Lung (tissue), 5 donors: Measurements from ENCODE around the gene ZEB2. TPM values are rescaled to one million over a fixed set of nuclear protein-coding genes. Genes with fewer than 3 reads are reported as not detected.

ENCODE experiments used
- polyA plus RNA-seq, 2 donors: library from polyadenylated mRNA; stranded (reverse); fragments of 200-250 nt; gene quantifications; one replicate each; pipeline ENCODE4 v1.2.1, GENCODE V29; 2013
- small RNA-seq: library from RNA; depleted of rRNA; stranded (forward); fragments of <200 nt; gene quantifications from one replicate; pipeline ENCODE3, GENCODE V24; 2014; ENCODE audit warnings: low replicate concordance
- total RNA-seq, 2 donors: library from RNA; depleted of rRNA in 1 of 2; stranded (reverse); fragments of >200 nt in 1 of 2; gene quantifications; one replicate each; pipeline ENCODE4 v1.2.1, GENCODE V29; 2014 to 2021
- donor health status: Bipolar disorder and iron deficiency.
- donor health status: healthy.
- donor health status: DM: yes; HTN: yes; CAD: no.

The ZEB2 gene
- total and polyA plus RNA-seq, 4 donors, result 27.0 to 332 (median 127) TPM

Small RNA genes lying within 50 kb of the gene (small RNA-seq; reads per million reads assigned to genes)
- not detected for gene RF01987
